Kidney (tissue), 14 donors: Measurements from ENCODE around the gene ZBTB7C. TPM values are rescaled to one million over a fixed set of nuclear protein-coding genes. Genes with fewer than 3 reads are reported as not detected.

Experiments used
- DNase-seq, 5 donors: peaks; one replicate each; pipeline ENCODE4 v3.0.0-alpha.2; 2013 to 2020
- FAIRE-seq: peaks from 2 replicates; lab custom pipeline; 2012; peaks lifted over from hg19 to GRCh38; lab: Jason Lieb, UNC
- H3K27ac ChIP-seq, 2 donors: one replicate each; pipeline ENCODE4 v1.7.0; 2013; ENCODE audit warnings: low read depth in 2 of 2, low read length in 2 of 2, inconsistent platforms in 1 of 2
- H3K27me3 ChIP-seq: one replicate; pipeline ENCODE4 v1.7.1; 2013; ENCODE audit warnings: low read length, inconsistent platforms; ENCODE audit not compliant: control insufficient read depth, insufficient read depth
- H3K36me3 ChIP-seq, 3 donors: one replicate each; pipeline versions ENCODE4 v1.7.0 to v1.7.1; 2013; ENCODE audit warnings: low read length in 3 of 3, control low read depth in 1 of 3, inconsistent platforms in 1 of 3; ENCODE audit not compliant: insufficient read depth in 3 of 3, control insufficient read depth in 2 of 3
- H3K4me1 ChIP-seq, 3 donors: one replicate each; pipeline versions ENCODE4 v1.7.0 to v1.7.1; 2013; ENCODE audit warnings: low read length in 3 of 3, inconsistent platforms in 1 of 3, low read depth in 1 of 3; ENCODE audit not compliant: control insufficient read depth in 2 of 3, insufficient read depth in 2 of 3
- H3K4me3 ChIP-seq, 3 donors: one replicate each; pipeline versions ENCODE4 v1.7.0 to v1.8.1; 2013; ENCODE audit warnings: low read length in 3 of 3, control low read depth in 1 of 3, inconsistent platforms in 1 of 3
- H3K9ac ChIP-seq, 3 donors: one replicate each; pipeline versions ENCODE4 v1.7.0 to v1.7.1; 2013; ENCODE audit warnings: low read length in 3 of 3, control low read depth in 1 of 3, inconsistent platforms in 1 of 3
- H3K9me3 ChIP-seq, 3 donors: one replicate each; pipeline versions ENCODE4 v1.7.0 to v1.7.1; 2013; ENCODE audit warnings: low read length in 3 of 3, control low read depth in 1 of 3, inconsistent platforms in 1 of 3; ENCODE audit not compliant: control insufficient read depth in 2 of 3, insufficient read depth in 1 of 3
- intact Hi-C: fragments of 100-400 bp; cut with DNase I; formaldehyde crosslinking; loops from one replicate; pipeline ENCODE4 v1.11.1; 2022
- polyA plus RNA-seq: library from polyadenylated mRNA; stranded (reverse); fragments of 350-450 nt; fragmentation: Illumina TruSeq; extraction: RNeasy Lipid Tissue Mini Kit (QIAGEN cat#74804); gene quantifications from one replicate; pipeline ENCODE4 v1.2.3, GENCODE V29; 2014; ENCODE audit warnings: low read depth, low replicate concordance; ENCODE audit not compliant: insufficient read depth
- total RNA-seq: library from RNA; stranded (reverse); fragmentation: NEBNext Ultra II Directional; extraction: Animal tissue kit (Norgen Biotek cat#: 25700); gene quantifications from one replicate; pipeline ENCODE4 v1.2.1, GENCODE V29; 2021
- TF ChIP-seq, protein P1 (sequence below): IDR thresholded peaks from 3 replicates; pipeline ENCODE4 v1.5.1; 2012; ENCODE audit warnings: mild to moderate bottlenecking, moderate library complexity, borderline replicate concordance; ENCODE audit not compliant: insufficient read depth; ENCODE audit errors: extremely low read depth
- donor health status: control.
- donor health status: control.
- donor health status: control.
- donor health status: control.
- donor health status: control.
- donor health status: DM: yes; HTN: yes; CAD: no.
- donor health status: Normal renal cell carcinoma (clear cell type).

ZBTB7C gene
- total and polyA plus RNA-seq, 2 donors from 2014 or later = 1.8 to 13.8 TPM

- H3K27ac ChIP-seq = no peak overlapping the region
- no peaks in the 10 kb centered on the region for H3K4me1 ChIP-seq
- TF ChIP-seq, protein P1, sequence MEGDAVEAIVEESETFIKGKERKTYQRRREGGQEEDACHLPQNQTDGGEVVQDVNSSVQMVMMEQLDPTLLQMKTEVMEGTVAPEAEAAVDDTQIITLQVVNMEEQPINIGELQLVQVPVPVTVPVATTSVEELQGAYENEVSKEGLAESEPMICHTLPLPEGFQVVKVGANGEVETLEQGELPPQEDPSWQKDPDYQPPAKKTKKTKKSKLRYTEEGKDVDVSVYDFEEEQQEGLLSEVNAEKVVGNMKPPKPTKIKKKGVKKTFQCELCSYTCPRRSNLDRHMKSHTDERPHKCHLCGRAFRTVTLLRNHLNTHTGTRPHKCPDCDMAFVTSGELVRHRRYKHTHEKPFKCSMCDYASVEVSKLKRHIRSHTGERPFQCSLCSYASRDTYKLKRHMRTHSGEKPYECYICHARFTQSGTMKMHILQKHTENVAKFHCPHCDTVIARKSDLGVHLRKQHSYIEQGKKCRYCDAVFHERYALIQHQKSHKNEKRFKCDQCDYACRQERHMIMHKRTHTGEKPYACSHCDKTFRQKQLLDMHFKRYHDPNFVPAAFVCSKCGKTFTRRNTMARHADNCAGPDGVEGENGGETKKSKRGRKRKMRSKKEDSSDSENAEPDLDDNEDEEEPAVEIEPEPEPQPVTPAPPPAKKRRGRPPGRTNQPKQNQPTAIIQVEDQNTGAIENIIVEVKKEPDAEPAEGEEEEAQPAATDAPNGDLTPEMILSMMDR = no peak
- FAIRE-seq (no peak), DNase-seq (no peak)
- H3K36me3 ChIP-seq = no peaks in the 10 kb centered on the region
- H3K9me3 ChIP-seq = no peaks in the 10 kb centered on the region
- intact Hi-C loops = no loop called here
- no peak overlapping the region for H3K9ac ChIP-seq
- no peaks in the 10 kb centered on the region for H3K27me3 ChIP-seq
- H3K4me3 ChIP-seq = no peak overlapping the region
Measured at GRCh38 chr18:48111587-48111986, 297.6 kb downstream of the ZBTB7C start.

DNA sequence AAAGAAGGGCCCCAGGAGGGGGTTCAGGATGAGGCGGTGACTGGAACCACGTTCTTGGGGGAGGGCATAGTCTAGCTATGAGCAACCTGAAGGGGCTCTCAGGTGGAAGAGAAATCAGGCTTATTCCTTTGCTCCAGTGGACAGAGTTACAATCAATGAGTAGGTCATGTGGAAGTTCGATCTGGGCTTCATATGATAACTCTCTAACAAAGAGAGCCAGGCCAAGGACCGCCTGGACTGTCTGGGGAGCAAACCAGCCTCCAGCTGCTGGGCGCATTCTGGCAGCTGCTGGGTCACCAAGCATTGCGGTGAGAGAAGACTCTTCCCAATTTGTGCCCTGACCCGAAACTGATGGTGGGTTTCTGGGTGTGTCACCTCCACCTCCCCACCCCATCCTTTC is 298.4 kb downstream of the ZBTB7C start:
- no peaks in the 10 kb centered on the region for H3K36me3 ChIP-seq
- H3K27ac ChIP-seq = no peak overlapping the region
- no peaks in the 10 kb centered on the region for H3K27me3 ChIP-seq
- FAIRE-seq (no peak), DNase-seq (no peak)
- no peaks in the 10 kb centered on the region for H3K4me1 ChIP-seq
- H3K9me3 ChIP-seq = no peaks in the 10 kb centered on the region
- no peak overlapping the region for H3K9ac ChIP-seq
- intact Hi-C loops = no loop called here
- TF ChIP-seq, protein P1 = no peak
- H3K4me3 ChIP-seq = no peak overlapping the region

DNA sequence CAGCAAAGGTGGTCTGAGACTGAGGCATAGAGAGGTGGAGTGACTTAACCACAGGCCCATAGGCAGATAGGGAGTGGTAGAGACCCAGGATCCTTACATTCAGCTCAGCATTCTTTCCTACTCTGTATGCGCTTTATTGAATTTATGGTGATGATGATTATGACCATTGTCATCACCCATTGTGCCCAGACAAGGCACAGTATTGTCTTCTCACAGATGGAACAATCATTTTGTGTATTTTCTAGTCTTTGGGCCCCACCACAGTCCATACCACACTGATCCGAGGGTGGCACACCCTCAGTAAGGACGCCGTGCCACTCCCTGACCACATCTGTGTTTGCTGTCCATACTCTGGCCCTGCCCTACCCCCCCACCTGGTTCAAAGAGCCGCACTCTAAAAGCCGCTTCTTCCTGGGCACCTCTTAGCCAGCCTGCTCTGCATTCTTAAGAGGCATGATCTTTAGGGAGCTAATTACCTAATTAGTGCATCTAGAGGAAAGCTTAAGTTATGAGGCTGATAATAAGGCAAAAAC is 299.2 kb downstream of the ZBTB7C start:
- intact Hi-C loops = no loop called here
- TF ChIP-seq, protein P1 = no peak
- Histone ChIP-seq H3K9ac (no peak overlapping the region), H3K27me3 (no peaks in the 10 kb centered on the region), H3K27ac (no peak overlapping the region), H3K4me3 (no peak overlapping the region), H3K4me1 (no peaks in the 10 kb centered on the region), H3K9me3 (no peaks in the 10 kb centered on the region), H3K36me3 (no peaks in the 10 kb centered on the region)
- FAIRE-seq = no peak
- no peak for DNase-seq

GRCh38 chr18:48108136-48108535 is 301.0 kb downstream of the ZBTB7C start:
- FAIRE-seq (no peak), DNase-seq (no peak)
- no peak overlapping the region for H3K4me3 ChIP-seq
- H3K4me1 ChIP-seq = no peaks in the 10 kb centered on the region
- intact Hi-C loops = no loop called here
- H3K27me3 ChIP-seq = no peaks in the 10 kb centered on the region
- no peaks in the 10 kb centered on the region for H3K36me3 ChIP-seq
- H3K9ac ChIP-seq = no peak overlapping the region
- H3K27ac ChIP-seq = no peak overlapping the region
- TF ChIP-seq, protein P1 = no peak
- H3K9me3 ChIP-seq = no peaks in the 10 kb centered on the region
